ENCODE data around the gene B4GALNT4.
"Not testable (repeated sequence)": the region's sequence is repeated elsewhere in the genome, so short reads cannot be mapped to it uniquely, and the experiment has no call there.

Gene B4GALNT4

DNA sequence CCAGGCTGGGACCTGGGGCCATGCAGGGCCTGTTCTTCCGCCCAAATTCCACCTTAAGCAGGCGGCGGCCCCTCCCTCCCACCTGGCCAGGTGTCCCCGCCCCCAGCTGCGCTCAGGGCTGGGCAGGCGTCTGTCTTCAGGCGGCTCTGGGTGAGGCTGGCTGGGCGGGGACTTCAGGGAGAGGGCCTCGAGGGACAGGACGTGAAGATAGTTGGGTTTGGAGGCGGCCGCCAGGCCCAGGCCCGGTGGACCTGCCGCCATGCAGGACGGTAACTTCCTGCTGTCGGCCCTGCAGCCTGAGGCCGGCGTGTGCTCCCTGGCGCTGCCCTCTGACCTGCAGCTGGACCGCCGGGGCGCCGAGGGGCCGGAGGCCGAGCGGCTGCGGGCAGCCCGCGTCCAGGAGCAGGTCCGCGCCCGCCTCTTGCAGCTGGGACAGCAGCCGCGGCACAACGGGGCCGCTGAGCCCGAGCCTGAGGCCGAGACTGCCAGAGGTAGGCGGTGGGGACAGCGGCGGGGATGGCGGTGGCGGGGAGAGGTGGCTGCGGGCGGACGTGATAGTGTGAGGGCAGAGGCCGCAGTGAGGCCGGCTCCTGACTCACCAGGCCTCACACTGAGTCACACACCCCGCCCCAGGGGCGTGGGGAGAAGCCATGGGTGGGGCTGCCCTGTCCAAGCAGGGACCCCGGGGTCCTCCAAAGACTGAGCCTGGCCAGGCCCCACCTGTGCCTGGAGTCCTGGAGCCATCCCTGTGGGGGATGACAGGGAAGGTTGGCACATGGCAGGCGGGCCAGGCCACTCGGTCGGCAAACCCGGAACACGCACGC, 24.9 kb downstream of the B4GALNT4 start, which contains the start of gene PKP3:
TSS of gene PKP3 (plus strand) at position 176 of the 824 bp plus-strand sequence. CDS start at position 260, 84 bp downstream.
- DNase-seq = no peak

DNA sequence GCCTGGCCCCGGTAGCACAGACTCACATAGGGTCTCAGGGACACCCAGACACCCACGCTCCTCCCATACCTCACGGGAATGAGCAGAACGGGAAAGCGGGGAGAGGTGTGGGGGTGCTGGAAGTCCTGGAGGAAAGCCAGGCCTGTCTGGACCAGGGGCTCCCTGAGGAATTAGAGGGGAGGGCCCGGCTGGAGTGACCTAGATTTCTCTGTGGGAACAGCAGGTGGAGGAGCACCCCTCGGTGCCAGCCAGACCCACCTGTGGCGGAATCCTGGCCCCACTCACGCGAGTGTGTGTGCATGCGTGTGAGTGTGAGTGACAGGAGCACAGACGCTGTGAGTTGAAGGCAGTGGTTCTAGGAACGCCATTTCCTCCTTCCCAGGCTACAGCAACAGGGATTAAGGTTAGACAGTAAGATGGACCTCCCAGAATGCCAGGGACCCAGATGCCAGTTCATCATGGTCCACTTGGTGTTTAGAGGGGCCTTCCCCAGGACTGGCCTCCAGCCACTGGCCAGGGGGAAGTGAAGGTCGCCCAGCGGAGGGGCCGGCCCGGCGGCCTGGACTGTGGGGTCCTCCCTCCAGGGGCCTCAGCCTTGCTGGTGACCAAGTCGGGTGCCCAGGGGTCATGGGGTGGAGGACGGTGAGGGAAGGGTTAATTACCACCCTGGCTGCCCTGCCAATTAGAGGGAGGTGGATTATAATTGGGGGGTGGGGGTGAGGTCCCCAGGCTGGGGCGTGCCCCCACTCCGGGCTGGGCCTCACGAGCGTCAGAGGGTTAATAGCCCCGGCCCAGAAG, 25.8 kb downstream of the B4GALNT4 start:
- DNase-seq = no peak

DNA sequence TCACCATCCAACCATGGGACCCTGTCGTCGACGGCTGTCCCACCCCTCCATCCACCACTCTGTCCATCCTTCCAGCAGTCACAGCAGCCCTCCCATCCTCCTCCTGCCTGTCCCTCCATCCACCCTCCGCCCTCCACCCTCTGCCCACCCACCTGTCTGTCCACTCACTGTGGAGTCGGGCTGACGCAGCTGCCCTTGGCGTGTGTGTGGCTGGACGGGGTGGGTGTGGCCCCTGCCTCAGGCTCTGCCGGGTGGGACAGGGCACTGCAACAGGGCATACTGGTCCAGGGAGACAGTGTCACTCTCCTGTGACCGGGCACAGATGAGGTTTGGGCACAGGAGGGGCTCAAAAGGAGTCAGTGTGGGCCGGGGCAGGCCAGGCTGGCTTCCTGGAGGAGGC, 26.6 kb downstream of the B4GALNT4 start:
- DNase-seq = no peak

DNA sequence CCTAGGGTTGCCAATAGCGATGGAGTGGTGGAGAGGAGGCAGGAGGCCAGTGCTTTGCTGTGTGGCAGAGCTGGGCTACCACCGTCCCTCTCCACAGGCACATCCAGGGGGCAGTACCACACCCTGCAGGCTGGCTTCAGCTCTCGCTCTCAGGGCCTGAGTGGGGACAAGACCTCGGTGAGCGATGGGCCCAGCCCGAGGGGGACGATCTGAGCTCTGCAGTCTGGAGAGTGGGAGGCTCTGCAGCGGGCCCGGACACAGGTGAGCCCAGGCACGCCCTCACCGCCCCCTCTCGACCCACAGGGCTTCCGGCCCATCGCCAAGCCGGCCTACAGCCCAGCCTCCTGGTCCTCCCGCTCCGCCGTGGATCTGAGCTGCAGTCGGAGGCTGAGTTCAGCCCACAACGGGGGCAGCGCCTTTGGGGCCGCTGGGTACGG, 27.2 kb downstream of the B4GALNT4 start:
- no peak for DNase-seq

DNA sequence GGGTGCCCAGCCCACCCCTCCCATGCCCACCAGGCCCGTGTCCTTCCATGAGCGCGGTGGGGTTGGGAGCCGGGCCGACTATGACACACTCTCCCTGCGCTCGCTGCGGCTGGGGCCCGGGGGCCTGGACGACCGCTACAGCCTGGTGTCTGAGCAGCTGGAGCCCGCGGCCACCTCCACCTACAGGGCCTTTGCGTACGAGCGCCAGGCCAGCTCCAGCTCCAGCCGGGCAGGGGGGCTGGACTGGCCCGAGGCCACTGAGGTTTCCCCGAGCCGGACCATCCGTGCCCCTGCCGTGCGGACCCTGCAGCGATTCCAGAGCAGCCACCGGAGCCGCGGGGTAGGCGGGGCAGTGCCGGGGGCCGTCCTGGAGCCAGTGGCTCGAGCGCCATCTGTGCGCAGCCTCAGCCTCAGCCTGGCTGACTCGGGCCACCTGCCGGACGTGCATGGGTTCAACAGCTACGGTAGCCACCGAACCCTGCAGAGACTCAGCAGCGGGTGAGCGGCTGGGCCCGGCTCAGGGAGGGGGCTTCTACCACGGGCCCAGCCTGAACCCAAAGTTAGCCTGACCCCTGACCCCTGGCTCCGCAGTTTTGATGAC, 27.7 kb downstream of the B4GALNT4 start:
- DNase-seq = no peak

DNA sequence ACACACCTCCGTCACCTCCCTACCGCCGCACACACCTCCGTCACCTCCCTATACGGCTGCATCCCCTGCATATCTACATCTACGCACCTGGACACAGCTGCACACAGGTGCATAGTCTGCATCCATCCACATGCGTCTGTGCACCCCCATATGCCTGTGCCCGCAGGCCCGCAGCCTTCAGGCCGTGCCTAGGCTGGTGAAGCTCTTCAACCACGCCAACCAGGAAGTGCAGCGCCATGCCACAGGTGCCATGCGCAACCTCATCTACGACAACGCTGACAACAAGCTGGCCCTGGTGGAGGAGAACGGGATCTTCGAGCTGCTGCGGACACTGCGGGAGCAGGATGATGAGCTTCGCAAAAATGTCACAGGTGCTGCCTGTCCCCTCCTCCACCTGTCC, 29.5 kb downstream of the B4GALNT4 start:
- DNase-seq = no peak

DNA sequence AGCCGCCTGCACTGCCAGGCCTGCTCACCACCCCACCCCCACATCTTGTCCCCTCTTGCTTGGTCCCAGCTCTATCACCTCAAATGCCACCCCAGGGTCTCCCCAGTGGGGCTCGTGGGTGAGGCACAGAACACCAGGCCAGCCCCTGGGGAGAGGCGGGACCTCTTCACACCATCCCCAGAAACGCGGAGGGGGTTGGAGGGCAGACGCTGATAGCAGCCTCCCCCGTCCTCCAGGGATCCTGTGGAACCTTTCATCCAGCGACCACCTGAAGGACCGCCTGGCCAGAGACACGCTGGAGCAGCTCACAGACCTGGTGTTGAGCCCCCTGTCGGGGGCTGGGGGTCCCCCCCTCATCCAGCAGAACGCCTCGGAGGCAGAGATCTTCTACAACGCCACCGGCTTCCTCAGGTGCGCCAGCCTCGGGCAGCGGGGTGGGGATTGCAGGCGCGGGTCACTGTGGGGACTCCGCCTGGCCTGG, 30.5 kb downstream of the B4GALNT4 start:
- DNase-seq = no peak

DNA sequence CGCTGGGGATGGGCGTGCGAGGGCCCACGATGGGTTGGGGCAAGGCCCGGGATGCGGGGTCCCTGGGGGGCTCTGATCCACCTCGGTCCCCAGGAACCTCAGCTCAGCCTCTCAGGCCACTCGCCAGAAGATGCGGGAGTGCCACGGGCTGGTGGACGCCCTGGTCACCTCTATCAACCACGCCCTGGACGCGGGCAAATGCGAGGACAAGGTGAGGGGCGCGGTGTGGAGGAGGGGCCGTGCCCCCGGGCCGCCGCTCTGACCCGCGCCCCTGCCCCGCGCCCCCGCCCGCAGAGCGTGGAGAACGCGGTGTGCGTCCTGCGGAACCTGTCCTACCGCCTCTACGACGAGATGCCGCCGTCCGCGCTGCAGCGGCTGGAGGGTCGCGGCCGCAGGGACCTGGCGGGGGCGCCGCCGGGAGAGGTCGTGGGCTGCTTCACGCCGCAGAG, 31.0 kb downstream of the B4GALNT4 start:
- no peak for DNase-seq

DNA sequence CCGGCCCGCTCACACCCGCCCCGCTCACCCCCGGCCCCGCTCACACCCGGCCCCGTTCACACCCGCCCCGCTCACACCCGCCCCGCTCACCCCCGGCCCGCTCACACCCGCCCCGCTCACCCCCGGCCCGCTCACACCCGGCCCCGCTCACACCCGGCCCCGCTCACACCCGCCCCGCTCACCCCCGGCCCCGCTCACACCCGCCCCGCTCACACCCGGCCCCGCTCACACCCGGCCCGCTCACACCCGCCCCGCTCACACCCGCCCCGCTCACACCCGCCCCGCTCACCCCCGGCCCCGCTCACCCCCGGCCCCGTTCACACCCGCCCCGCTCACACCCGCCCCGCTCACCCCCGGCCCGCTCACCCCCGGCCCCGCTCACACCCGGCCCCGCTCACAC, 31.9 kb downstream of the B4GALNT4 start:
- DNase-seq = not testable (repeated sequence)

DNA sequence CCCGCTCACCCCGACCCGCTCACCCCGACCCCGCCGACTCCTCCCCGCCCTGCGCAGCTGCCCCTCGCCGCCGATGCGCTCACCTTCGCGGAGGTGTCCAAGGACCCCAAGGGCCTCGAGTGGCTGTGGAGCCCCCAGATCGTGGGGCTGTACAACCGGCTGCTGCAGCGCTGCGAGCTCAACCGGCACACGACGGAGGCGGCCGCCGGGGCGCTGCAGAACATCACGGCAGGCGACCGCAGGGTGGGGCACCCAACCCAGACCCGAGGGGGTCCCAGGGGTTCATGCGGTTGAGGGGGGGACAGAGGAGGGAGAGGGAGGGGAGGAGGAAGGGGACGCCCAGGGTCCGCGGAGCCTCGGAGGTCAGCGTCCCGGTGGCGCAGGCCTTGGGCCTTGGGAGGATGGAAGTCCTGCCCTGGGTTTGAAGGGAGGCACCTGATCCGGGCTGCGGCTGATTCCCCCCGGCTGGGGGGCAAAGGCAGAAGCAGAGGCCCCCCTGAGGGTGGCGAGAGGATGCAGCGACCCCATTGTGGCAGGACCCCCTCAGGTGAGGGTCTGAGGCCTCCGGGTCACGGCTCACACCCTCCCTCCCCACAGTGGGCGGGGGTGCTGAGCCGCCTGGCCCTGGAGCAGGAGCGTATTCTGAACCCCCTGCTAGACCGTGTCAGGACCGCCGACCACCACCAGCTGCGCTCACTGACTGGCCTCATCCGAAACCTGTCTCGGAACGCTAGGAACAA, 33.9 kb downstream of the B4GALNT4 start:
- no peak for DNase-seq

DNA sequence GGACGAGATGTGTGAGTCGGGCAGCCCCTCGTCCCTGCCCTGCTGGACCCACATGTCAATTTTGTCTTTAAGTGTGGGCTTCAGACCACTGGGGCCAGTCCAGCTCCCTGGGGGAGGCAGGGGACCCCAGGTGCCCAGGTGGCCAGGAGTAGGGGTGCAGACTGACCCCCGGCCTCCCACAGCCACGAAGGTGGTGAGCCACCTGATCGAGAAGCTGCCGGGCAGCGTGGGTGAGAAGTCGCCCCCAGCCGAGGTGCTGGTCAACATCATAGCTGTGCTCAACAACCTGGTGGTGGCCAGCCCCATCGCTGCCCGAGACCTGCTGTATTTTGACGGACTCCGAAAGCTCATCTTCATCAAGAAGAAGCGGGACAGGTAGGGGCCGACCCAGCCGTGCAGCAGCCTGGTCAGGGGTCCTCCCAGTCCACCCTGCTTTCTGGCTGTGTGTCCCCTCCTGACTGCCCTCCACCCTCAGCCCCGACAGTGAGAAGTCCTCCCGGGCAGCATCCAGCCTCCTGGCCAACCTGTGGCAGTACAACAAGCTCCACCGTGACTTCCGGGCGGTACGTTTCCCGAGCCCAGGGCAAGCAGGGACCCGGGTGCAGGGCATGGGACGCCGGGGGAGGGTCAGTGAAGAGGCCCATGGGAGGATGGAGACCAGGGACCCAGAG, 34.6 kb downstream of the B4GALNT4 start:
- no peak for DNase-seq

DNA sequence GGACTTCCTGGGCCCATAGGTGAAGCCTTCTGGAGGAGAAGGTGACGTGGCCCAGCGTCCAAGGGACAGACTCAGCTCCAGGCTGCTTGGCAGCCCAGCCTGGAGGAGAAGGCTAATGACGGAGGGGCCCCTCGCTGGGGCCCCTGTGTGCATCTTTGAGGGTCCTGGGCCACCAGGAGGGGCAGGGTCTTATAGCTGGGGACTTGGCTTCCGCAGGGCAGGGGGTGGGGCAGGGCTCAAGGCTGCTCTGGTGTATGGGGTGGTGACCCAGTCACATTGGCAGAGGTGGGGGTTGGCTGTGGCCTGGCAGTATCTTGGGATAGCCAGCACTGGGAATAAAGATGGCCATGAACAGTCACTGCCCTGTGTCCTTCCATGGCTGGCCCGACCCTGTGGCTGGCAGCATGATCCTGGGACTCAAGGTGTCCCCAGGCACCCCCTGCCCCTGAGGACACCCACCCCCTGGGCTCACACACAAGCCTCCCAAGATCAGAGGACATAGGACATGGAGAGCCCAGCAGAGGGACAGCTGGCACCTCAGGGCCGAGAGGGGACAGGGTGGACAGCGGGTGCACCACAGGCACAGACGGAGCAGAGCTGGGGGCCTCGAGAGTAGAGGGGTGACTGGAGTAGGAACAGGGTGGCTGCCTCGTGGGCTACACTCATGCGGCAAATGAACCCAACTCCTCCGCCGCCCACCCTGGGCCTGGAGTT, 35.4 kb downstream of the B4GALNT4 start:
- no peak for DNase-seq

DNA sequence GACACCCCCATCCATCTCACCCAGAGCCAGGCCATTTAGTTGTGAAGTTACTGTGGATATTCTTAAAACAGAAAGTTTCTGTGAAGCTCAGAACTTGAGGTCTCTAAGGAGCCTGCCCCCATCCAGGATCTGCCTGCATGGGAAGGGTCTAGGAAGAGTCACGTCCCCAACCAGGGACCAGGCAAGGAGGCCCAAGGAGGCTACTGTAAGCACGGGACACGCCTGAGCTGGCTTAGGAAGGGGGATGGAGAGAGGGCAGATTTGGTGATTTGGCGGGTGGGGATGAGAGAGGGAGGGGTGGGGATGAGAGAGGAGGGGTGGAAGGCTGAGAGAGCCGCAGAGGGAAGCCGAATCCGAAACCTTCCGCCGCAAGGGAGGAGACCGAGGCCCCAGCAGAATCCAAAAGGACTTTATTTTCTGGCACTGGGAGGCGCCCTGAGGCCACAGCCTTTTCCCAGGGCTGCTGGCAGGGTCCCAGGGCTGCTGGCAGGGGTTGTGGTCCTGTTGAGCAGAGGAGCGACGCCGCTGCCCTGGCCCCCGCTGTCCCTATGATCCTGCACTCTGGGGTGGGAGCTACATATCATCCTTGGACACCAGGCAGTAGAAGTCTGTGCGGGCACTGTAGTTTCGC, 36.1 kb downstream of the B4GALNT4 start:
- DNase-seq = no peak

DNA sequence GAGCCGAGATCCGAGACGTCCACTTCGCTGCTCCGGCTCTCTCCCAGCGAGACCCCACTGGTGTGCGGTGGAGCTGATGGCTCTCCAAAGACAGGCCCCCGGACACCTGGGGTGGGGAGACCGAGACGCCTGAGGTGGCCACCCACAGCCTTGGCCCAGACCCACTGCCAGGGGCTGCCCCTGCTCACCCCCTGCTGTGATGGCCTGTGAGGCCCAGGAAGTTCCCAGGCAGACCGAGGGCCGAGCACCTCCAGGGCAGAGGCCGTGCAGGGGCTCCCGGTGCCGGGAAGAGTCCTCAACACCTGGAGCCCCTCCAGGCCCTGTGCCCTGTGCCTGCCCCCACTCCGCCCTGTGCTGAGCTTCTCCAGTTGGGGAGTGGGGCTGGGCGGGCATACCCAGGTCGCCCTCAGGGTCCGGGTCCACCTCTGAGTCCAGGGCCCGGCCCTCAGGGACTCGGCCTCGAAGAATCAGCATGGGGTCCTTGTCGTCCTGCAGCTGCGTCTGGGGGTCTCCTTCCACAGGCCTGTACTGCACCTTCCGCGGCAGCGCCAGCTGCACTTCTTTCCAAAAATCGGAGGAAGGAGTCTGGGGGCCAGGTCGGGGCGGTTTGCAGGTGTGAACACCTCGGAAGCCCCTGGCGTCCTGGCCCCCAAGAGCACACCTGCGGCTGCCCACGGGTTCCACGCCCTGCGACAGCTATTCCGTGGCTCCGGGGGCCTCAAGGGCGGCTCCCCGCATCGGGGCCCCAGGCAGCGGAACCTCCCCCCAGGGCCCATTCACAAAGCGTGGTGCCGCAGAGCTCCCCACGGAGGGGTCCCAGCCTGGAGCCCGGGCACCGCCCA, 36.9 kb downstream of the B4GALNT4 start:
- no peak for DNase-seq

DNA sequence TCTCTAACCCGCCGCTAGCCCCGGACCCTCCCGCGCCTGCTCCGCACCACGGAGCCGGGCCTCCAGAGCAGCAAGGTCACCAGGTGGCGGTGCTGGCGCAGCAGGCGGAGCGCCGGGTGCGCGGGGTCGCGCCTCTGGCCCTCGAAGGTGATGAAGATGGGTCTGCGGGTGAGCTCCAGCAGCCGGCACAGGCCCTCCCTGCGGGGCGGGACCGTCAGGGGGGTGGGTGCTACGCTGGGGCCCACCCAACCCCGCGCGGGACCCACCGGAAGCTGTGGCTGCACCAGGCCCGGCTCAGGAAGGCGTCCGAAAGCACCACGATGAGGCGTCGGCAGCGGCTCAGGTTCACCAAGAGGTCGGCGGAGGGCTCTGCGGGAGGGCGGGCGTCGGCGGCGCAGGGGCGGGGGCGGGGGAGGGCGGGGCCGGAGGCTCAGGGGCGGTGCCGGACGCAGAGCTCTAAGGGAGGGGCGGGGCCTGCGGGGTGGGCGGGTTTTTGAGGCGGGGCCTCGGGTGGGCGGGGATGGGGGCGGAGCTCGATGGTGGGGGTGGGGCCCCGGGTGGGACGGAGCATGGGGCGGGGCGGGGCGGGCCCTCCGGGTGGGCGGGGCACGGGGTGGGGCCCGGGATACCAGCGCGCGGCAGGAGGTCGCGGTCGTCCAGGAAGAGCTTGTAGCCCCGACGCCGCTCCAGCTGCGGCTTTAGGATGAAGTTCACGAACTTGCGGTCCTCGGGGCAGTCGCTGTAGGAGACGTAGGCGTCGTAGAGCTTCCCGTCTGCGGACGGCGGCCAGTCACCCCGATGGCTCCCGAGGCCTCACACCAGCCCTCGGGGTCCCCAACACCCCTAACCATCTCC, 37.7 kb downstream of the B4GALNT4 start:
- DNase-seq = no peak

DNA sequence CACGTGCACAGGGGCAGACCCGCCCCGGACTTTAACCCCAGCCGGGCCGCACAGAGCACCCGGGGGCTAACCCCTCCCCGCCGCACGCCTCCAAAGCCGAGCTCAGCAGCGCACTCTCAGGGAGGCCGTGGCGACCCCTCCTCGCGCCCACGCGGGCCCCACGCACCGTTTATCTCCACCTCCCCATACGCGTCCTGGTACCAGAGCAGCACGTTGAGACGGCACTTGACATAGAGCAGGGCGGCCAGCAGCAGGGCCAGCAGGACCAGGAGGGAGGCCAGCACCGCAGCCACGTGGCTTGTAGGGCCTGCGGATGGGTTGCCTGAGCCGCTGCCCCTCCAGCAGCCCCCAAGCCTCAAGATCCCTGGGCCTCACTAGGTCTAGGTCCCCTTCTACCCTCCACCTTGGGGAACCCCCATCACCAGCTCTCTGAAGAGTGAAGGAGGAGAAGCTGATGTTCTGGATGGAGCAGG, 38.4 kb downstream of the B4GALNT4 start:
- no peak for DNase-seq

DNA sequence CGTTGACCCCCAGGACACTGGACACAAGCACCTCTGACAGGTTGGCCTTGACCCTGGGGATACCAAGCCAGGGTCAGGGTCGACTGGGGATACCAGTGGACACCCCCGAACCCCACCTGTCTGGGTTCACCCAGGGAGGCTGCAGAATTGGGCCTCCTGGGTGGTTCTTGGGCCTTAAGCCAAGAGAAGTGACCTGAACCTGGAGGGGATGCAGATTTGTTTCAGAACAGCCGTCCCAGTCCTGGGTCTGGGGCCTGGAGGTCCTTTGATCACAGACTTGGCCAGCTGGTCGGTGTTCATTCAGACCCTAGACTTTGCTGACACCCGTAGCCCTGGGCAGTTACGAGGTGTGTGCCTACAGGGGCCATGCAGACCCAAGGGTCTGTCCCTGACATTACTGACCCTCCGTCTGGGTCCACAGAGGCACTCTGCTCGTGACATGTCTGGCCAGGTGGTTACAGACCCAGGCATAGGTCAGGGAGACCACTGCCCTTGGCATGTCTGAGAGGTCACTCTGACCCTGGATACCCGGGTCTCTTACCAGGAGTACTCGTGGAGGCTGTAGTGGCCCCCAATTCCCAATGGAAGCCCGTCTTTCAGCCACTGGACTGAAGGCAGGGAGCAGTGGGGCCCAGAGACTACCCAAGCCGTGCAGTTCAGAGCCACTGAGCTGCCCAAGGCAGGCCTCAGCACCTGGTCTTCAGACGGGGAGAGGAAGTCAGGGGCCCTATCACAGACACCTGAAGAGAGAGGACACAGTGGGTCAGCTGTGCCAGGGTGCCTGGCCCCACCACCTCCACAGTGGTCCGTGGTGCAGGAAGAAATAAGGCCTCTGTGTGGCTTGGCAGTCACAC, 39.1 kb downstream of the B4GALNT4 start:
- DNase-seq = no peak
